Choroid plexus epithelial cell (primary cell): ENCODE results near the gene CALU.

Experiments
- DNase-seq: peaks from one replicate; pipeline ENCODE4 v3.0.0-alpha.2; 2010; ENCODE audit warnings: low read depth
- H3K4me3 ChIP-seq: 2 replicates; pipeline ENCODE4 v1.5.1; 2011; ENCODE audit warnings: low read depth, mild to moderate bottlenecking, control low read depth, low read length, moderate library complexity
- TF ChIP-seq, protein P1 (sequence below): conservative IDR thresholded peaks from 2 replicates; pipeline ENCODE4 v1.5.1; 2011; ENCODE audit warnings: low read depth, mild to moderate bottlenecking, control low read depth, inconsistent platforms, low read length, moderate library complexity

The CALU gene

GRCh38 chr7:128791972-128792327 lies 52.8 kb downstream of the CALU start:
- peak overlapping the region; percentile 69 for H3K4me3 ChIP-seq
- no peak for DNase-seq

DNA sequence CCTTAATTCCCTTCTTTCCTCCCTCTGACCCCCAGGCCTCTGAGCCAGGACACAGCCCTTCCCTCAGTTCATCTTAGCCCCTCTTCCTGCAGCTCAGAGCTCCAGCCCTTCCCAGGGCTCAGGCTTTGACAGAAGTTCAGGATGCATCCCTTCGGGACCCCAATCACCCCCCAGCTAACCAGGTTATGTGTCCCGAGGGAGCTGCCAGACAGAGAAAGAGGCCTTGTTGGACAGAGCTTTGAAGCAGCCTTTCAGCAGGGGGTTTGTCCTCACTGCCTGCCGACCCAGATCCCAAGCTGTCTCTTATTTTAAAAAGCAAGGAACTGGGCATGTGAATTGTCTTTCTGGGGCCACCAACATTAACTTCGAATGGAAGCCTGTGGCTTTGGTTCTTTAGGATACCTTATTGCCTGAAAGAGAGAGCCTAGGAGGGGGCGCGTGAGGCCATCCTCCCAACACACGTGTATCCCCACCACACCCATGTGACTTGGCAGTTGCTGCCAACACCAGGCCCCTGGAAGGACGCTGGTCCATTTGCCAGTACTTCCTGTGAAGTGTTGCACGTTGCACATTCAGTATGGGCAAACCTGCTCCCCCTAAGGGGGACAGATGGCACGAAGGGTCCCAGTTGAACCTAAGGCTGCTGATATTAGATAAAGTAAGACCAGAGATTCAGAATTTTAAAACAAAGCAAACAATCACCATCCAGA lies 53.5 kb downstream of the CALU start:
- no peak for DNase-seq
- TF ChIP-seq, protein P1, sequence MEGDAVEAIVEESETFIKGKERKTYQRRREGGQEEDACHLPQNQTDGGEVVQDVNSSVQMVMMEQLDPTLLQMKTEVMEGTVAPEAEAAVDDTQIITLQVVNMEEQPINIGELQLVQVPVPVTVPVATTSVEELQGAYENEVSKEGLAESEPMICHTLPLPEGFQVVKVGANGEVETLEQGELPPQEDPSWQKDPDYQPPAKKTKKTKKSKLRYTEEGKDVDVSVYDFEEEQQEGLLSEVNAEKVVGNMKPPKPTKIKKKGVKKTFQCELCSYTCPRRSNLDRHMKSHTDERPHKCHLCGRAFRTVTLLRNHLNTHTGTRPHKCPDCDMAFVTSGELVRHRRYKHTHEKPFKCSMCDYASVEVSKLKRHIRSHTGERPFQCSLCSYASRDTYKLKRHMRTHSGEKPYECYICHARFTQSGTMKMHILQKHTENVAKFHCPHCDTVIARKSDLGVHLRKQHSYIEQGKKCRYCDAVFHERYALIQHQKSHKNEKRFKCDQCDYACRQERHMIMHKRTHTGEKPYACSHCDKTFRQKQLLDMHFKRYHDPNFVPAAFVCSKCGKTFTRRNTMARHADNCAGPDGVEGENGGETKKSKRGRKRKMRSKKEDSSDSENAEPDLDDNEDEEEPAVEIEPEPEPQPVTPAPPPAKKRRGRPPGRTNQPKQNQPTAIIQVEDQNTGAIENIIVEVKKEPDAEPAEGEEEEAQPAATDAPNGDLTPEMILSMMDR = no peak
- no peak overlapping the region for H3K4me3 ChIP-seq

More at GRCh38 chr7:128791972-128792327, 52.8 kb downstream of the CALU start:
- TF ChIP-seq, protein P1 = no peak

GRCh38 chr7:128793181-128793547 lies 54.0 kb downstream of the CALU start:
- no peak for DNase-seq
- TF ChIP-seq, protein P1 = no peak
- no peak overlapping the region for H3K4me3 ChIP-seq

DNA sequence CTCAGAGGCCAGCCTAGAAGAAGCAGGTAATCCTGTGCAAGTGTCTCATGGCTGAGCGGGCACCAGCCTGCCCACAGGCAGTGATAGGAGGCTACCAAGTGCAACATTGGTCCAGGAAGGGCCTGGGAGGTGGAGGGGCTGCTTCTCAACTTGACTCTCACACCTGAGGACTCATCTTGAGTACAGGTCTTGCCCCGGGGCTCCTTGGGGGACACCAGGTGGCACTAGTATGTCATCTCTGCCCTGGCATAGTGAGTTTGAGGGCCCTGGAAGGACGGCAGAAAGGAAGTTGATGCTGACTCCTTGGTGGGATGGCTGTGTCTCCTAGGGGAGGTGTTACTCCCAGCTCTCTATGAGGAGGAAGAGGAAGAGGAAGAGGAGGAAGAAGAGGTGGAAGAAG lies 54.9 kb downstream of the CALU start:
- DNase-seq = no peak
- no peak overlapping the region for H3K4me3 ChIP-seq
- TF ChIP-seq, protein P1 = no peak

DNA sequence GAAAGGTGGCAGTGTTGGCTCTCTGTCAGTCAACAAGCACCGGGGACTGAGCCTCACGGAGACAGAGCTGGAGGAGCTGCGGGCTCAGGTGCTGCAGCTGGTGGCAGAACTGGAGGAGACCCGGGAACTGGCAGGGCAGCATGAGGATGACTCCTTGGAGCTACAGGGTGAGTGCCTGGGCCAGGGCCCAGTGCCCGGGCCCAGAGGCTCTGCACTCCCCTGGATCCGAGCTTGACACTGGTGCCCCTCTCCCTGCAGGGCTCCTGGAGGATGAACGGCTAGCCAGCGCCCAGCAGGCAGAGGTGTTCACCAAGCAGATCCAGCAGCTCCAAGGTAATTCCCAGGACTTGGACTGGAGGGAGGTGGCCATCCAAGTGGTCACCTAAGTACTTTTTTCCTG lies 55.3 kb downstream of the CALU start:
- H3K4me3 ChIP-seq = no peak overlapping the region
- TF ChIP-seq, protein P1 = no peak
- no peak for DNase-seq

DNA sequence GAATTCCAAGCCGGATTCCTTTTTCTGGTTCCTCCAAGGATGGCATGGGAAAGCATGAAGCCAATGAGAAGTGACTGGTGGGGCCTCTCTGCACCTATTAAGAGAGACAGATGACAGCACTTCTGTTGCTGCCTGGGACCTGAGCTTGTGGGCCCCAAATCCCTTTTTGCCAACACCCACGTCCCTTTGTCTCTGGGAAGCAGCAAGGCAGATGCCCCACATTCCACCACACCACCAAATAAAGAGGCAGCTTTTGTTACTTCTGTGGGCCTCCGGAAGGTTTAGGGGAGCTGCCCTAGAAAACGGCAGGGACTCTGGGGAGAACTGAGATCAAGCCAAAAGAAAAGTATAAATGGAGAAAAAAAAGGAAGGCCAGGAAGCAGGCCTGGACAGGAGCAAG lies 56.0 kb downstream of the CALU start:
- H3K4me3 ChIP-seq = no peak overlapping the region
- TF ChIP-seq, protein P1 = no peak
- no peak for DNase-seq

DNA sequence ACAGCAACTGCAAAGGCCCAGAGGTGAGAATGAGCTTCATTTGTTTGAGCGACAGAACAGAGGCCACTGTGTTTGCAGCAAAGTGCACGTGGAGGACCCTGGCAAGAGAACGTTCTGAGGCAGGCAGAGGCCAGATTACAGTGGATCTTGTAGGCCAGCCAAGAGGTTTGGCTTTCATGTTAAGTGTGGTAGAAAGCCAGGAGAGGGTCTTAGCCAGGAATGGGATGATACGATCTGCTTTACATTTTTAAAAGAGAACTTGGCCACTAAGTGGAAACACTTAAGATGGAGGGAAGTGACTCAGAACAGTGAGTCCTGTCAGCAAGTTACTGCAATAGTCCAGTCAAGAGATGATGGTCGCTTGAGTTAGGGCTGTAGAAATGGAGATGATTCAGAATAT lies 57.2 kb downstream of the CALU start:
- peak; percentile 50 for DNase-seq
- TF ChIP-seq, protein P1 = no peak
- H3K4me3 ChIP-seq = no peak overlapping the region
